Calu3 (cell line): Measurements from ENCODE around the gene DRICH1. TPM values are rescaled to one million over a fixed set of nuclear protein-coding genes. Genes with fewer than 3 reads are reported as not detected.

Experiments
- BruUV-seq: library from RNA; stranded (reverse); fragments of 400-500 nt; replicated peaks from 2 replicates; lab custom pipeline; 2021; lab: Mats Ljungman, UMichigan
- CTCF ChIA-PET: fragments of 300-600 bp; sonication (Branson Sonifier 250); formaldehyde crosslinking; loops from one replicate; lab custom pipeline; 2022; ENCODE audit warnings: antibody characterized with exemption; lab: Charles Lee
- DNase-seq: peaks from one replicate; pipeline ENCODE4 v3.0.0; 2022
- H3K27ac Mint-ChIP-seq: one replicate; pipeline ENCODE4 v1.8.0; 2022; ENCODE audit warnings: mixed read lengths; ENCODE audit not compliant: unreplicated experiment
- H3K27me3 Mint-ChIP-seq: one replicate; pipeline ENCODE4 v1.8.0; 2022; ENCODE audit warnings: mixed read lengths; ENCODE audit not compliant: unreplicated experiment
- H3K36me3 Mint-ChIP-seq: one replicate; pipeline ENCODE4 v1.8.0; 2022; ENCODE audit warnings: mild to moderate bottlenecking, moderate library complexity, mixed read lengths; ENCODE audit not compliant: insufficient read depth, unreplicated experiment
- H3K4me1 Mint-ChIP-seq: one replicate; pipeline ENCODE4 v1.8.0; 2022; ENCODE audit warnings: mild to moderate bottlenecking, low read depth, mixed read lengths; ENCODE audit not compliant: unreplicated experiment
- H3K4me3 Mint-ChIP-seq: one replicate; pipeline ENCODE4 v1.8.0; 2022; ENCODE audit warnings: mild to moderate bottlenecking, low read depth, moderate library complexity, mixed read lengths; ENCODE audit not compliant: unreplicated experiment
- H3K9me3 Mint-ChIP-seq: one replicate; pipeline ENCODE4 v1.8.0; 2022; ENCODE audit warnings: low read depth, mixed read lengths; ENCODE audit not compliant: unreplicated experiment
- CTCF ChIP-seq: fragments of 200-600 bp; IDR thresholded peaks from one replicate; pipeline ENCODE4 v1.8.0; 2022; ENCODE audit warnings: antibody characterized with exemption; ENCODE audit not compliant: unreplicated experiment
- intact Hi-C: fragments of 100-400 bp; cut with micrococcal nuclease; formaldehyde crosslinking; loops from one replicate; pipeline ENCODE4 v1.10.0; 2022; ENCODE audit not compliant: unreplicated experiment
- total RNA-seq: library from RNA; stranded (reverse); gene quantifications from 2 replicates; pipeline ENCODE4 v1.2.3, GENCODE V29; 2022

DRICH1 gene
- total RNA-seq, 1 experiment from 2014 or later, result 1.1 TPM

GRCh38 chr22:23591846-23592245 is 40.3 kb downstream of the DRICH1 start:
- no peaks in the 10 kb centered on the region for H3K9me3 Mint-ChIP-seq
- H3K27ac Mint-ChIP-seq, result no peak overlapping the region
- no peak for DNase-seq
- H3K36me3 Mint-ChIP-seq, result no peaks in the 10 kb centered on the region
- H3K27me3 Mint-ChIP-seq, result peaks cover 46% of the 10 kb centered on the region
- intact Hi-C loops, result loop anchor here (1.0 kb wide), 1 partner anchor 50 kb away; no protein-coding TSS in a partner anchor
- no peak for TF ChIP-seq CTCF
- CTCF ChIA-PET, result interaction anchor here (0.6 to 1.2 kb wide), 4 partner anchors 50 to 204 kb away, joined by 3 to 5 read pairs (median 4); no protein-coding TSS in a partner anchor
- no TSS peak for BruUV-seq
- no peaks in the 10 kb centered on the region for H3K4me1 Mint-ChIP-seq
- H3K4me3 Mint-ChIP-seq, result no peak overlapping the region

- H3K27ac Mint-ChIP-seq, result no peak overlapping the region
- BruUV-seq, result no TSS peak
- intact Hi-C loops, result loop anchor here (1.0 kb wide), 1 partner anchor 49 kb away; no protein-coding TSS in a partner anchor
- H3K9me3 Mint-ChIP-seq, result no peaks in the 10 kb centered on the region
- peak; percentile 80 for DNase-seq
- peaks cover 40% of the 10 kb centered on the region for H3K27me3 Mint-ChIP-seq
- H3K4me1 Mint-ChIP-seq, result no peaks in the 10 kb centered on the region
- CTCF ChIA-PET, result interaction anchor here (0.6 to 1.2 kb wide), 4 partner anchors 49 to 203 kb away, joined by 3 to 5 read pairs (median 4); no protein-coding TSS in a partner anchor
- H3K4me3 Mint-ChIP-seq, result no peak overlapping the region
- peak; percentile 90 for TF ChIP-seq CTCF
- no peaks in the 10 kb centered on the region for H3K36me3 Mint-ChIP-seq
Observed at GRCh38 chr22:23591201-23591791, 40.8 kb downstream of the DRICH1 start.

GRCh38 chr22:23583836-23584235 is 48.3 kb downstream of the DRICH1 start:
- no peak for DNase-seq
- Mint-ChIP-seq H3K4me1 (no peaks in the 10 kb centered on the region), H3K36me3 (no peaks in the 10 kb centered on the region), H3K27me3 (peaks cover 16% of the 10 kb centered on the region), H3K9me3 (no peaks in the 10 kb centered on the region), H3K27ac (no peak overlapping the region), H3K4me3 (no peak overlapping the region)
- CTCF ChIA-PET, result no interaction called here
- no TSS peak for BruUV-seq
- no peak for TF ChIP-seq CTCF
- intact Hi-C loops, result no loop called here

- H3K27ac Mint-ChIP-seq, result no peak overlapping the region
Observed at GRCh38 chr22:23583153-23583552, 49.0 kb downstream of the DRICH1 start.

More at GRCh38 chr22:23583153-23583552, 49.0 kb downstream of the DRICH1 start:
- H3K36me3 Mint-ChIP-seq, result no peaks in the 10 kb centered on the region
- H3K4me3 Mint-ChIP-seq, result no peak overlapping the region
- peaks cover 23% of the 10 kb centered on the region for H3K27me3 Mint-ChIP-seq
- intact Hi-C loops, result no loop called here
- no peaks in the 10 kb centered on the region for H3K9me3 Mint-ChIP-seq
- BruUV-seq, result no TSS peak
- no peak for TF ChIP-seq CTCF
- no peak for DNase-seq
- CTCF ChIA-PET, result interaction anchor here (0.6 kb wide), 1 partner anchor 217 kb away, joined by 3 read pairs; no protein-coding TSS in a partner anchor
- no peaks in the 10 kb centered on the region for H3K4me1 Mint-ChIP-seq
